C4-2B (cell line): ENCODE measurements around the gene SOX6.

Source experiments
- CTCF ChIP-seq: fragments of 450-650 bp; conservative IDR thresholded peaks from 2 replicates; pipeline ENCODE4 v1.5.1; 2017; ENCODE audit warnings: mild to moderate bottlenecking
- ZFX ChIP-seq: fragments of 450-650 bp; IDR thresholded peaks from 2 replicates; pipeline ENCODE4 v1.6.1; 2017

- TF ChIP-seq CTCF (no peak), ZFX (no peak)
Observed at GRCh38 chr11:16136792-16137390, 219.5 kb downstream of the SOX6 start.
